Measurements from ENCODE around the gene VMP1. TPM values are rescaled to one million over a fixed set of nuclear protein-coding genes. Genes with fewer than 3 reads are reported as not detected.

VMP1 gene
- total RNA-seq, 1 experiment from 2014 or later = 277 TPM

GRCh38 chr17:59771093-59771492 is 63.6 kb downstream of the VMP1 start:
- Mint-ChIP-seq H3K4me1 (ENCODE audit: low read depth, unreplicated experiment) (peaks cover 6% of the 10 kb centered on the region), H3K27ac (ENCODE audit: unreplicated experiment) (no peak overlapping the region), H3K4me3 (ENCODE audit: unreplicated experiment) (no peak overlapping the region), H3K27me3 (ENCODE audit: insufficient read depth, unreplicated experiment) (no peaks in the 10 kb centered on the region), H3K36me3 (ENCODE audit: insufficient read depth, unreplicated experiment) (peaks cover 39% of the 10 kb centered on the region), H3K9me3 (ENCODE audit: unreplicated experiment) (no peaks in the 10 kb centered on the region)
- no peak for TF ChIP-seq CTCF (IDR thresholded peaks at IDR 0.05; ENCODE audit: insufficient read depth in 1 of 2, low read depth in 1 of 2, low read length in 1 of 2, severe bottlenecking in 1 of 2, unreplicated experiment in 1 of 2)
- H3K4me1 ChIP-seq = no peaks in the 10 kb centered on the region
- H3K27me3 ChIP-seq (replicated peaks; ENCODE audit: control insufficient read depth, insufficient read depth, low read length) = no peaks in the 10 kb centered on the region
- POLR2A ChIA-PET = no interaction called here
- no peaks in the 10 kb centered on the region for H3K9me3 ChIP-seq
- H3K4me3 ChIP-seq (ENCODE audit: low read depth, low read length) = no peak overlapping the region
- intact Hi-C loops (cut with micrococcal nuclease; ENCODE audit: unreplicated experiment) = no loop called here
- CTCF ChIA-PET = no interaction called here
- DNase-seq = no peak
- no peaks in the 10 kb centered on the region; the same call in 1 of the 2 replicates for H3K36me3 ChIP-seq (ENCODE audit: control insufficient read depth, insufficient read depth, low read length)
- BruUV-seq (replicated peaks) = no TSS peak

GRCh38 chr17:59775786-59776350 is 68.4 kb downstream of the VMP1 start:
- no TSS peak for BruUV-seq (replicated peaks)
- H3K36me3 Mint-ChIP-seq (ENCODE audit: insufficient read depth, unreplicated experiment) = peaks cover 53% of the 10 kb centered on the region
- ChIA-PET POLR2A (no interaction called here), CTCF (interaction anchor here (0.6 kb wide), 1 partner anchor 59 kb away, joined by 3 read pairs; no protein-coding TSS in a partner anchor)
- intact Hi-C loops (cut with micrococcal nuclease; ENCODE audit: unreplicated experiment) = loop anchor here (2.0 kb wide), 1 partner anchor 21 kb away; no protein-coding TSS in a partner anchor
- no peak for TF ChIP-seq CTCF (IDR thresholded peaks at IDR 0.05; ENCODE audit: insufficient read depth in 1 of 2, low read depth in 1 of 2, low read length in 1 of 2, severe bottlenecking in 1 of 2, unreplicated experiment in 1 of 2)
- H3K4me1 Mint-ChIP-seq (ENCODE audit: low read depth, unreplicated experiment) = peaks cover 21% of the 10 kb centered on the region
- H3K36me3 ChIP-seq (ENCODE audit: control insufficient read depth, insufficient read depth, low read length) = no peaks in the 10 kb centered on the region; the same call in 1 of the 2 replicates
- no peaks in the 10 kb centered on the region for H3K9me3 ChIP-seq
- H3K9me3 Mint-ChIP-seq (ENCODE audit: unreplicated experiment) = peaks cover 10% of the 10 kb centered on the region
- H3K27ac Mint-ChIP-seq (ENCODE audit: unreplicated experiment) = no peak overlapping the region
- peaks cover 19% of the 10 kb centered on the region for H3K4me1 ChIP-seq
- no peak for DNase-seq
- H3K4me3 Mint-ChIP-seq (ENCODE audit: unreplicated experiment) = no peak overlapping the region
- H3K4me3 ChIP-seq (ENCODE audit: low read depth, low read length) = no peak overlapping the region
- H3K27me3 ChIP-seq (replicated peaks; ENCODE audit: control insufficient read depth, insufficient read depth, low read length) = no peaks in the 10 kb centered on the region
- H3K27me3 Mint-ChIP-seq (ENCODE audit: insufficient read depth, unreplicated experiment) = no peaks in the 10 kb centered on the region

- ChIA-PET POLR2A (no interaction called here), CTCF (interaction anchor here (0.6 kb wide), 1 partner anchor 58 kb away, joined by 3 read pairs; no protein-coding TSS in a partner anchor)
- intact Hi-C loops (cut with micrococcal nuclease; ENCODE audit: unreplicated experiment) = no loop called here
- no peak overlapping the region for H3K4me3 ChIP-seq (ENCODE audit: low read depth, low read length)
- no peaks in the 10 kb centered on the region for H3K27me3 ChIP-seq (replicated peaks; ENCODE audit: control insufficient read depth, insufficient read depth, low read length)
- Mint-ChIP-seq H3K27me3 (ENCODE audit: insufficient read depth, unreplicated experiment) (no peaks in the 10 kb centered on the region), H3K4me1 (ENCODE audit: low read depth, unreplicated experiment) (peaks cover 21% of the 10 kb centered on the region), H3K9me3 (ENCODE audit: unreplicated experiment) (peaks cover 10% of the 10 kb centered on the region), H3K27ac (ENCODE audit: unreplicated experiment) (no peak overlapping the region), H3K36me3 (ENCODE audit: insufficient read depth, unreplicated experiment) (peaks cover 50% of the 10 kb centered on the region), H3K4me3 (ENCODE audit: unreplicated experiment) (no peak overlapping the region)
- TF ChIP-seq CTCF (IDR thresholded peaks at IDR 0.05; ENCODE audit: insufficient read depth in 1 of 2, low read depth in 1 of 2, low read length in 1 of 2, severe bottlenecking in 1 of 2, unreplicated experiment in 1 of 2) = no peak
- no peaks in the 10 kb centered on the region for H3K9me3 ChIP-seq
- no TSS peak for BruUV-seq (replicated peaks)
- no peak for DNase-seq
- no peaks in the 10 kb centered on the region; the same call in 1 of the 2 replicates for H3K36me3 ChIP-seq (ENCODE audit: control insufficient read depth, insufficient read depth, low read length)
- H3K4me1 ChIP-seq = peaks cover 21% of the 10 kb centered on the region
Observed at GRCh38 chr17:59776577-59776976, 69.1 kb downstream of the VMP1 start.
